GM19467 (cell line): ENCODE data around the gene CYYR1.

Source experiments
- ATAC-seq: cut with Tn5 transposase; IDR thresholded peaks from one replicate; pipeline ENCODE4 v1.9.1; 2021; ENCODE audit warnings: mild to moderate bottlenecking, moderate library complexity; ENCODE audit not compliant: unreplicated experiment

Gene CYYR1

GRCh38 chr21:26554365-26554764 lies 18.7 kb downstream of the CYYR1 start:
- ATAC-seq: no peak

GRCh38 chr21:26553898-26554297 lies 19.2 kb downstream of the CYYR1 start:
- no peak for ATAC-seq

DNA sequence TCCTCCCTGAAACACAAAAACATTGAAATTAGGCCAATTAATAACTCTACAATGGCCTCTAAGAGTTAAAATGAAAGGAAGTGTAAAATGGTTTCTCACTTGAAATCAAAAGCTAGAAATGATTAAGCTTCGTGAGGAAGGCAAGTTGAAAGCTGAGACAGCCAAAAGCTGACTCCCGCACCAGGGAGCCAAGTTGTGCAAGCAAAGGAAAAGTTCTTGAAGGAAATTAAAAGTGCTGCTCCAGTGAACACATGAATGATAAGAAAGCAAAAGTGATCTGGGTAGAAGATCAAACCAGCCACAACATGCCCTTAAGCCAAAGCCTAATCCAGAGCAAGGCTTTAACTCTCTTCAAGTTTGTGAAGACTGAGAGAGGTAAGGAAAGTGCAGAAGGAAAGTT lies 22.8 kb downstream of the CYYR1 start:
- no peak for ATAC-seq

DNA sequence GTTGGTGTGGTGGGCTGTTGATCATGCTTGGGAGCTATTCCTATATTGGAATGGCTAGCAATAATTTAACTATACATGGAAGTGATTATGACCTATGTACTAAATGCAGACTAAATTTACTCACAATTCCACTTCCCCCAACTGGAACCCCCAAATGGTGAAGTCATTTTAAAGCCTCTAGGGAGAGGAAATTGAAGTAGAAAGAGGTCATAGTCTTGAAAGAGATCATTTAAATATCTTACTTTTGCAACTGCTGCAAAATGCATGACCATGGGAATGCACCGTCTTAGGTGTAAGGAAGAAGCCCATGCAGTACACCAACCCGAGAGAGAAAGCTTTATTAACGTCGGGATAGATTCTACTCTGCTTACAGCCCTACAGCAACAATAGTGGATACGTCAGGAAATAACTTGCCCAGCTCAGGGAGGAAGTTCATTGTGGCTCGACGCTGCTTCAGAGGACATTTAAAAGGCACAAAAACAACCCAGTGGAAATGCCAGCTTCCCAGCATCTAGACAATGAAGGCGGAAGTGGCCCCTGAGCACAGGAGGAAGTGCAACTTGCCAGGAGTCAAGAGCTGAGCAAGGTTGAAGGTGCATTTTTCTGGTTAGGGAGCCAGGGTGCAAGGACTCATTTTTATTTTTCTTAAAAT lies 26.5 kb downstream of the CYYR1 start:
- ATAC-seq: no peak

GRCh38 chr21:26544201-26544775 lies 28.8 kb downstream of the CYYR1 start:
- no peak for ATAC-seq

GRCh38 chr21:26540651-26541050 lies 32.4 kb downstream of the CYYR1 start:
- ATAC-seq: no peak

DNA sequence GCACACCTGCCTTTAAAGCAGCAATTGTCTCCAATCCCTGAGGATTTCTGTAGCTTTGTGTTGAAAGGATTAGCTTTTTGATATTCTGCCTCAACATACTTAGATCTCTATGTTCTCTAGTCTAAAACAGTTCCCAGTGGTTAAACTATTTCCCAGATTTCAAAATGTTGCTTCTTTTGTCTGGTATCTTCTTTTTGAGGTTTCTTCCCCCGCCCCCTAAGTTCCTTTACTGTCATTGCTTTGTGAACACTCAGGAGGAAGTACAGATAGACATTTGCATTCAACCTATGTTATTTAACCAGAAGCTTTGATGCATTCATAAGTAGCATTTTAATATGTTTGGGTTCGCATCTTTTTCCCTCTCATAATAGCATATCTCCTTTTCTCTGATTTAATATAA lies 33.5 kb downstream of the CYYR1 start:
- ATAC-seq: no peak

DNA sequence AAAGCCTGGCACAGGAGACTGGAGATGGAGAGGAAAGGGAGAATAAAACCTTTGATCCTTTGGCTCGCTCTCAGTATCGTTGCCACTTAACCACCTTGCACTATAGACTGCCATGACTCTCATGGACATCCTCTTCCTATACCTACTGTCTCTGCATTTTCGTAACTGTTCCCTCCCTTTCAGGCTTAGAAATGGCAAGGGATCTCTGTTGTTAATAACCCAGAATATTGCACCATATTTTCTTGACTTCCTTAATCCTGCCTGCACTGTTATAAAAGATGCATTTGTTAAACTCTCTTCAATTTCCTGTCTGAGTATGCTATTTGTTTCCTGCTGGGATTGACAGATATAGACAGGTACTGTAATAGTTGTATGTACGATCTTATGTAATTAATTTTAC lies 38.6 kb downstream of the CYYR1 start:
- ATAC-seq: no peak

- ATAC-seq: no peak
These were observed 40.9 kb downstream of the CYYR1 start for GRCh38 chr21:26532208-26532607.

GRCh38 chr21:26529526-26529925 lies 43.6 kb downstream of the CYYR1 start:
- ATAC-seq: no peak

DNA sequence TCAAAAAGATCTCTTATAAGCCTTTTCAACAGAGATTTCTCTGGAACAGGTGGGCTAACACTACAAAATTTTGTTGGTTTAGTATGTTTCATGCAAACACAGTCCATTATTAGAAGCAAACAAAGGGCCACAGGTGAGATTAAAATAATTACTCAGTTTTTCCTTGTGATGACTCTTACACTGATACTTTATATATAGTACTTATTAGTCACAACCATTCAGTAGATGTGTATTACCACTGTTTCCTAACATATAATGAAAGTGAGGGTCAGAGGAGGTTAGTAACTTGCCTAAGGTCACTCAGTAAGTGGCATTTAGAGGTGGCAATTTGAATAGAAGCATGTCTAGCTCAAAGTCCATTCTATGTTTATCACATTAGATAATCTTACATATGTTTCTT lies 44.2 kb downstream of the CYYR1 start:
- ATAC-seq: no peak

DNA sequence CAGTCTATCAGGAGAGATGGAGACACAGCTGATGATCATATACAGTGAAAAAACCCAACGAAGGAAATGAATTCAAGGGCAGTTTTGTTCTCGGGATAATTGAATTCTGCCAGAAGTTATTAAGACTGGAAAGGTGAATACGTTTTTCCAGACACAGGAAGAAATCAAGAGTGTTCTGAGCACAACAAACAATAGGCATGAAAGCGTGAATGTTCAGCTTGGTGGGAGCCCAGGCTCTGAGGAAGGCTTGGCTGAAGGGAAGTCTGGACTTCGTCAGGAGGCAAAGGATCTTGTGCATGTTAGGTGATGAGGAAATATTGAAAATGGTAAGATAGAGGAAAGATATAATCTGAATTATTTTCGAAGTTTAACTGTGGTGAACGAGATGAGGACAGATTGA lies 50.4 kb downstream of the CYYR1 start:
- ATAC-seq: no peak

DNA sequence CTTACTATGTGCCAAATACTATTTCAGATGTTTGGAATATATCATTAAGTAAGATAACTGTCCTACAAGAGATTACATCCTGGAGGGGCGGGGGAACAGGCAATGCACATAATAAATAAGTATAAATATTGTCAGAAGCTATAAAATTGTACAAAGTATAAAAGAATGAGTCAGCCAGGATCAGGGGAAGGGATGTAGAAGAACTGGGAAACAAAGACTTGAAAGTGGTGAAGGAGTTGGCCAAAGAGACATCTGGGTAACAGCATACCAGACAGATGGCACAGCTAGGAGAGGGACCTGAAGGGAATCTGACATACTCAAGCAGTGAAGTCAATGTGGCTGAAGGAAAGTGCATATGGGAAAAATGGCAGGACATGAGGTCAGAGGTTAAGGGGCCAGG lies 53.9 kb downstream of the CYYR1 start:
- no peak for ATAC-seq

- no peak for ATAC-seq
These were observed 57.8 kb downstream of the CYYR1 start for GRCh38 chr21:26515257-26515656.

DNA sequence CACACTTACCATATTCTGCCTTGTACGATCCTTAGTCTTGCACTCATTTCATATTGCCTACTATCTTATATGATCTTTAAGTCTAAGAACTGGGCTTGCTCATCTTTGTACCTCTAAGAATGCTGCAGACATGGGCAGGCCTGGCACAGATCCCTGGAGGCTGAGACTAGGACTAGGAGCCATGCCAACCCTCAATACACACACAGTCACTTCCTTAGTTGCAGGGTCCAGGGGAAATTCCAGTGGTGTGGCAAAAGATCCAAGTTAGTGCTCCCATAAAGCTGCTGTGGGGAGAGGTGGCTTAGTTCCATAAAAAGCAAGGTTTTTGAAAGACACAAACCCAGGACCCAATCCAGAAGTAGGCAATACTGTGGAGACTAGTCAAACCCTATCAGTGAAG lies 59.9 kb downstream of the CYYR1 start:
- ATAC-seq: no peak

GRCh38 chr21:26512664-26513063 lies 60.4 kb downstream of the CYYR1 start:
- ATAC-seq: no peak

DNA sequence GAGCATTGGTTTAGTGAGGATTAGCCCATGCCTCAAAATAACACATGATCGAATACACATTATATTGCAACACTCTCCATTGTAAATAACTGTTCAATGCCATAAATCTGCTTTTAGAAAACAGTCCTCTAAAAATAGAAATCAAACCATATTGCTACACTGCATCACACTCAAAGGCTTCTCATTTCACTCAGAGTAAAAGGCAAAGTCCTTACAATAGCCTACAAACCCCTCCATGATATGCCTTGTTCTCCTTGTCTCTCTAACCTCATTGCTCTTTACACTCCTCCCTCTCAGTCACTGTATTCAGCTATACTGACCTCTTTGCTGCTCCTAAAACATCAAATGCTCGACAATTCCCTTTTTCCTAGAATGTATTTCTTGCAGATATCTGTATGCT lies 64.2 kb downstream of the CYYR1 start:
- no peak for ATAC-seq

DNA sequence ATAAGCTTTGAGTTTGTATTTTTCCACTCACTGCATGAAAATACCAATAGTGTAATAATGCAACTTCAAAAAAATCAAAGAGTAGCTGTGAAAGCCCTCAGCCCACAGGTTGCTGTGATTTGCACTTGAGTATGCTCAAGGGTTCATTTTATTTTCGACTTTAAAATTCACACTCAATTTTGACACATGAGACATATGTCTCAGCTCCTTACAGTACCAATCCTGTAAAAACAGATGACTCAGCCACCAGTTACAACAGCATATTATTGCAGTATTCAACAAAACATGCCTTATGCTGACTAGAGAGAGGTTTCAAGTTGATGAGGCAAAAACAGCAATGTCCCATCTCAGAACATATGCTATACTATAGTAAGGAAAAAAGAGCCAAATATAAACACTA lies 66.1 kb downstream of the CYYR1 start:
- ATAC-seq: no peak

DNA sequence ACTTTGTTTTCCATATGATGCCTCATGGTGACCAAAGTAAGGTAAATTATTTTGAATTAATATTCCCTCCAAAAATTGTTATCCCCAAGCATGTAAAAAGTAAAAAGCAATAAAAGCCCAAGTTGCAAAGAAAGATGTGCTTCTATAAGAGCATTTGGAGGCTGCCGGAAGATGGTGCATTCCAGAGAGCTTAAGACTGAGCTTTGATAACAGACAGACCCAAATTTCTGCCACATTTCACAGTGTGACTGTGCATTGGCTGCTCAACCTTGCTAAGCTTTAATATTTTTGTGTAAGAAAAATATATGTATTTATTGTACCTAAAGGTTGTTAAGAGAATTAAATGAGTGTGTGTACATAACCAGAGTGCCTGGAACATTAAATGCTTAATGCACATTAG lies 67.9 kb downstream of the CYYR1 start:
- no peak for ATAC-seq

- no peak for ATAC-seq
These were observed 69.7 kb downstream of the CYYR1 start for GRCh38 chr21:26503414-26503813.

DNA sequence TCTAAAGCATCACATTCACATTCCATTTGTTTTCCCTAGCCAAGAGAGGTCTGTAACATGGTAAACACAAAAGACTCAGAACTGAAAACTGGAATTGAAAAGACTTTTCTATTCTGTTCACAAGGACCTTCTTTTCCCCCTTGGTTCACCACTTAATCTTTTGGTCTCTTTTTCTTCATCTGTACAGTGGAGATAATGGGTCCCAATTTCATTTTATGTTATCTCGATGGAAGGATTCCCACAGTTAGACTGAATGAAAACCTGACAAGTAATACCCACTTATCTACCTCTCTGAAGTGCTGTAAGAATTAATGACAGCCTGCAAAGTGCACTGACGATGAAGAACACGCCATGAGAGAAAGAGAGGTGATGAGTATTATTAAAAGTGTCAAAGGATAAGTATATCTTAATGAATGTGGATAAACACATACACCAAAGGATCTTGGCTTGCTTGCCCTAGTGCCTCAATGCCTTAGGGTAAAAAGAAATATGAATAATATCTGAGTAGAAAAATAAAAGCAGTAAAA lies 71.5 kb downstream of the CYYR1 start:
- no peak for ATAC-seq

GRCh38 chr21:26499495-26499894 lies 73.6 kb downstream of the CYYR1 start:
- no peak for ATAC-seq

DNA sequence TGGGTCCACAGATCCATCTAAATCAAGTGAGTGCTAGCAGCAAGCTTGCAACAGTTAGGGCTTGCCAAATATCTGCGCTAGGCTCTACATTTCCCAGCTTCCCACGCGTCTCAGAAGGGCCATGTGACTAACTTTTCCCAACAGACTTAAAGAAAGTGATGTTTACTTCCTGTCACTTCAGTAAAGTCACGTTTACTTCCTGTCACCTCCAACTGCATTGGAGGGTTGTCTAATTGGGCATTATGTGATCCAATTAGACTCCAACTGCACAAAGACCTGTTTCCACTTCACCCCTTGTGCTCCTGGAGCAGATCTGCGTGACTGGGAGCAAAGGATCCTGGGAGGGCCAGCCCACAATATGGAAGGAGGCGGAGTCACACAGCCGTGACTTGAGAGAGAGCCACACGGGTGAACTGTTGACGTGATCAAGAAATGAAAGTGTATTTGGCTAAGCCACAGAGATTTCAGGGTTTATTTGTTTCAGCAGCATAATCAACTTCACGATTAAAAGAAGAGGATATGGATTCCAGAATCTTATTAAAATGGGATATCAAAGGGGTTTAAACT lies 77.7 kb downstream of the CYYR1 start:
- ATAC-seq: no peak
